Measurements from ENCODE around the gene RNASEH2B.

RNASEH2B gene

GRCh38 chr13:50908371-50908770 is 1.2 kb upstream of the RNASEH2B start:
- DNase-seq: no peak

DNA sequence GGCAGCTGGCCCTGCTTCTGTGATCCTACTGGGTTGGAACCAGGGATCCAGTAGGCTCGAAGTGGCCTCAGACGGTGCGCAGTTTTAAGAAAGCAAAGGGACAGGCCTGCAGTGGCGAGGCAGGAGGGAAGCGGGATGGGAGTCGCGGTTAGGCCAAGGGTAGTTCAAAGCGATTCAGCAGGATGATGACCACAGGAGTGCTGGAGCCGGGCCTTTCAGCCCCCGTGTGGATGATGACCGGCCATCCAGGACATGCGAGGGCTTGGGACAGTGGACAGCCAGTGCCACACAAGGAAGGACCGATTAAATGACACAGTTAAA is 854 bp downstream of the RNASEH2B start:
- DNase-seq: no peak

- DNase-seq: no peak
Observed at GRCh38 chr13:50911081-50911631, 1.6 kb downstream of the RNASEH2B start.

- peak; percentile 94 to 97 for DNase-seq
Observed at GRCh38 chr13:50911937-50912795, 2.6 kb downstream of the RNASEH2B start.

- no peak for DNase-seq
Observed at GRCh38 chr13:50912851-50913250, 3.3 kb downstream of the RNASEH2B start.

DNA sequence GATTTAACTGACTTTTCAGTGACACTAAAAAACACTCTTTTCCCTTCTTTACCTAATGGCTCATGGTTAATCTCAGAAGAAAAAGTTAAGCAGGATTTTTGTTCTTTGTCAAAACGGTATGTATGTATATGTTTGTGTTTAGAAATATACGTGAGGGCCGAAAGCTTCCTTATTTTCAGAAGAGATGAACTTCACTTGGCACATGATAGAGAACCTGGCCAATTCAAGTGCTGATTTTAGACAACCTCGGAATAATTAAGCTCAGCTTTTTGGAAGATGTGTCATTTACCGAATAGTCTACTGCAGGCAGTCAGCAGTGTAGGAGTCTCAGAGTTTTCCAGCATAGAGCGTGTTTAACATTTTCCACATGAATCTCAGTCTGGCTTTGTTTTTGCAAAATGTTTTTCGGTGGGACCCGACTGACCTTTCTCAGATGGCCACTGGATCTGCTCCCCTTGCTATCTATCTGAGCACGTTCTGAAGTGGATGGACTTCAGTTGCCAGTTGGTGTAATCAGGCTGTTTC is 4.6 kb downstream of the RNASEH2B start:
- DNase-seq: no peak

DNA sequence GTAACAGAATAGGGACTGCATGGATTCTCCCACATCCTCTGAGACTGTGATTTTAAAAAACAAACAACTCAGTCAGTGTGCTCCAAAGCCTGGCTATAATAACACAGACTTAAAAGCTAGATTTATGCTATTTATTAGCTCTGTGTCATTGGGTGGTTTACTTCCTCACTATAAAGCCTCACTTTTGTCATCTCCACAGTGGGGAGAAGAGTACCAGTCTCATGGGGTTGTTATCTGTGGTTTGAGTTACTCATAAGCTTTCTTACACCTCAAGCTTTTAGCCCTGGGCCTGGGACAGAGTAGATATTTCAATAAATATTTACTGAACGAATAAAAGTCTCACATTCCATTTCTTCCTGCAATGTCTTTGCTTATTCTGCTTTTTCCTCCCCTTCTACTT is 5.3 kb downstream of the RNASEH2B start:
- DNase-seq: no peak

DNA sequence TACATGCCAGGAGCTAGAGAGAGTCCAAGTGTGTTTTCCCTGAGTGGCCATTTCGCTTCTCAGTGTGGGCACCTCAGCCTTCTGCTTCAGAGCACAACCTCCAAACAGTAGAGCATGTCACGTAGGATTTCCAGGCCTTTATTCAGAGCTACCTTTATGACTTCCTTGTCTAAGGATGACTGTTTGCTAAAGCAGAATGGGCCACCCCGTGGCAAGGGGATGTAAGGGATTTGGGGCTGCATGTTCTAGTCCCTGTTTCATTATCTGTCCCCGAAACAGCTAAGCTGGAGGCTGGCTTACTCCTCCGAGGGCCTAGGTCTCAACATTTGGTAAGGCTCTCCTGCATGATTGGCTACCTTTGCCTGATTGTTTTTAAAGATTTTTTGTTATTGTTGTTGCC is 6.0 kb downstream of the RNASEH2B start:
- peak; percentile 23 to 43 for DNase-seq

DNA sequence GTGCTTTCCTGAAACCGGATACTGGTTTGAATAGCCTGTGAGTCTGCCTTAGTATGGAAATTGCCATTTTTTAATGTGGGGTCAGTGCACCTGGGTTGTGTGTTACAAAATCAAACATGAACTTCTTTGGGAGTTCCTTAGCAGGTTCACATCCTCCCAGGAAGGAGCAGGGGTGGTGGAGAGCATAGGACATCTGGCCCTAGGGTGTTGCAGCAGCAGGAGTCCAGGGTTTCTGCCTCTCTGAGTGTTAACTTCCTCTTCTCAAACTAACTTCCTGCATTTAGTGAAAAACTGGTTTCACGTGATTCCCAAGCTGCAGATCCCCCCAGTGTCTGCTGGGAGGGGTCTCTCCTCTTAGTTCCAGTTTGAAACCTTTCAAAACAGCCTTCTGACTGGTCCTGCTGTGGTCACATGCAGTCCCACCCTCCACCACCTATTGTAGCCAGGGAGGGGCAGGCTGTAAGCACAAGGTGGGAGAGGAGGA is 7.2 kb downstream of the RNASEH2B start:
- DNase-seq: peak in 1 of 2 experiments; percentile 22

DNA sequence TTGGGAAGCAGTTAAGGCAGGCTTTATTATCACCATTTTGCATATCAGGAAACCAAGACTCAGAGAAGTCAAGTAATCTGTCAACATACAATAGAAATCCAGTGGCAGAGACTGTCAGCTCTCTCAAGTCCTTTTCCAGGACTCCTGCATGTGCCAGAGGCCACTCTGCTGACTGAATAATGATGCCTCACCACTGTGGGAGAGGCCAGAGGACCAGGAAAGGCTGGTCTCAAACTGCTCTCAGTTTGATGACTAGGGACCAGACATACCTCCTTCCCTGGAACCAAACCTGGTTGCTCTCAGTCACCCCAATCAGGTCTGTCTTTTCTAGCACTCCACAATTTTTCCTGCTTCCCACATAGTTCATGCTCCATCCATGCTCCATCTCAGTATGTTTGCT is 8.0 kb downstream of the RNASEH2B start:
- DNase-seq: no peak

GRCh38 chr13:50918567-50918966 is 9.0 kb downstream of the RNASEH2B start:
- no peak for DNase-seq

DNA sequence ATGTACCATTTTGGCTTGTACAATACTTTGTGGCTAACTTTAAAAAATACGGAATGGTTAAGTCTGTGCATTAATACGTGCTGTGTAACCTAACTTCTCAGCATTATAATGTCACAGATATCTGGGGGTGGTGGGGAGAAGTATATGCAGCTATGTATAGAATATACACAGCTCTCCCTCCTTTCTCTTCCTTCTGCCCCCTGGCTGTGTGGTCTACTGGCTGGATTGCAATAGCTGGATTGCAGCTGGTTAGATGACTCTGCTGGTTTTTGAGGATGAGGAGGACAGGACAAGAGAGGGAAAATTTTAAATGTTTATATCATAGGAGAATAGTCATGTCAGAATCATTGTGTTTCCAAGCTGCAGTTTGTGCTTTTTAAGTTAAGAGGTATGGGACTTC is 9.7 kb downstream of the RNASEH2B start:
- DNase-seq: no peak

GRCh38 chr13:50921706-50922105 is 12.1 kb downstream of the RNASEH2B start:
- no peak for DNase-seq

GRCh38 chr13:50923272-50923671 is 13.7 kb downstream of the RNASEH2B start:
- DNase-seq: no peak

DNA sequence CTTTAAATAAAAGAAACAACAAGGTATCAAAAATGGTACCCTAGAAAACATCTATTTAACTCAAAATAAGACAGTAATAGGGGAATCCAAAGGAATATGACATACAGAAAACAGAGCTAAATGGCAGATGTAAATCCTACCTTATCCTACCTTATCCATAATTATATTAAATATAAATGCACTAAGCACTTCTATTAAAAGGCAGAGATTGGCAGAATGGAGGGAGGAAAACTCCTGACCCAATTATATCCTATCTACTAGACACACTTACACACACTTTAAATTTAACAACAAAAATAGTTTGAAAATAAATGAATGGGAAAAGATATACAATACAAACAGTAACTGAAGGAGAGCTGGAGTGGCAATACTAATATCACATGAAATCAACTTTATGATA is 14.4 kb downstream of the RNASEH2B start:
- DNase-seq: no peak

- no peak for DNase-seq
Observed at GRCh38 chr13:50927701-50928100, 18.1 kb downstream of the RNASEH2B start.

GRCh38 chr13:50928102-50928501 is 18.5 kb downstream of the RNASEH2B start:
- DNase-seq: no peak

- DNase-seq: no peak
Observed at GRCh38 chr13:50928659-50929462, 19.3 kb downstream of the RNASEH2B start.

- DNase-seq: no peak
Observed at GRCh38 chr13:50932091-50932490, 22.5 kb downstream of the RNASEH2B start.

DNA sequence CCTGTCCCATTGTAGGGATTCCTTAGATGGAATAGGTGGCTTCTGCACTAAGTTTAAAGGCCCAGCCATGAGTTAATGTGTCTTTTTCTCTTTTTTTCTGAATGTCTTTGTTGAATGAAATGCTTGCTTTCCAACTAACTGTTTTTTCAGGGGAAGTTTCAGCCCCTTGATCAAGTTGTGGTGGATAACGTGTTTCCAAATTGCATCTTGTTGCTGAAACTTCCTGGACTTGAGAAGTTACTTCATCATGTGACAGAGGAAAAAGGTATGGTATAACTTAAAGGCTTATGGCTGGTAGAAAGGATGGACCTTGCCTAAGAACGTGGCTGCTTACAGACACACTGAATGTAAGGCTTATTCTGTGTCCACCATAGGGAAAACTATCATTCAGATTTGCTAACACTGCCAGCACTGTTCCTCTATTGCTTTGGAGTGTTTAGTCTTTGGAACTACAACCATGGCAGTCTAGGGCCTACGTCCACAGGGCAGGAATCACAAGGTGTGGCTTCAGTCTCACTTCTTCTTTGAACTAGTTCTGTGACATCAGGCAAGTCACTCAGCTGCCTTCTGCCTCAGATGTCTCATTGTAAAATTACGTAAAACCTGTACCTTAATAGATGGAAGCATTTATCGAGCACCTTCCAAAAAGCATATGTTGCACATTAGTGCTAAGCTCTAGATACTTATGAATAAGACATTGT is 25.3 kb downstream of the RNASEH2B start:
- no peak for DNase-seq

GRCh38 chr13:50936679-50937078 is 27.1 kb downstream of the RNASEH2B start:
- DNase-seq: no peak

- DNase-seq: no peak
Observed at GRCh38 chr13:50940509-50940908, 30.9 kb downstream of the RNASEH2B start.

DNA sequence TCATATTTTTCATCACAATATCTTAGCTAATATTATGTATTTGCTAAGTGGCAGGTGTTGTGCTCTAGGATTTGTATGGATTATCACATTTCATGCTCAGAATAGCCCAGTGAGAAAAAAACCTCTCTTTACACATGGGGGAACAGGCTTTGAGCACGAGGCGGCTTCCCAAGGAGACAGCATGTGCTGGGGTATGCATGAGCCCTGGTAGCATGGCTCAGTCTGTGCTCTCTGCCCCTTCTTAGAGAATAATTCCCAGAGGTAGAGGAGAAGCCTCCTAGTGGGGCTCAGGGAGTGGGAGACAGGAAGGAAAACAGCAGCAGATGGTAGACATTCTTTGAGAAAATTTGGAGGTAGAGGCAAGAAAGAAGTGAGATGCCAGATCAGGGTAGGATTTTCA is 31.6 kb downstream of the RNASEH2B start:
- DNase-seq: no peak
